ENCODE data around the gene ZNF281. TPM values are rescaled to one million over a fixed set of nuclear protein-coding genes. Genes with fewer than 3 reads are reported as not detected.
A peak's percentile ranks its signal among the peaks of the same experiment; 100 is the strongest.
"Not testable (repeated sequence)": the region's sequence is repeated elsewhere in the genome, so short reads cannot be mapped to it uniquely, and the experiment has no call there.

Gene ZNF281
- polyA plus RNA-seq, 1 donor: 16.5 TPM

DNA sequence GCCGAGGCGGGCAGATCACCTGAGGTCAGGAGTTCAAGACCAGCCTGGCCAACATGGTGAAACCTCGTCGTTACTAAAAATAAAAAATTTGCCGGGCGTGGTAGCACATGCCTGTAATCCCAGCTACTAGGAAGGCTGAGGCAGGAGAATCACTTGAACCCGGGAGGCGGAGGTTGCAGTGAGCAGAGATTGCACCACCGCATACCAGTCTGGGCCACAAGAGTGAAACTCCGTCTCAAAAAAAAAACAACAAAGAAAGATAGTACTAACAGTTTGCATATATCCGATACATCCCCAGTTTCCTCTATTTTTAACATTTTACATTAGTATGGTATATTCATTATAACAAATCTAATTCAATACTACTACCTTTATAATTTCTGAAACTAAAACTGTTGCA is 3.9 kb upstream of the ZNF281 start:
- H3K27ac ChIP-seq (ENCODE audit: low read length); DNase-seq: not testable (repeated sequence)
- 71% methylated on average over 1 of the region's 11 CpGs for WGBS (ENCODE audit: insufficient coverage, low lambda C conversion rate)

GRCh38 chr1:200411406-200412257 is 1.8 kb upstream of the ZNF281 start:
- no CpG with 5 or more reads among the region's 20 CpGs for WGBS (ENCODE audit: insufficient coverage, low lambda C conversion rate)
- DNase-seq: peak; percentile 44 to 76
- peaks cover 22% of the 10 kb centered on the region for H3K4me1 ChIP-seq (ENCODE audit: control insufficient read depth, insufficient read depth, low read length)

More for the DNA sequence above, 3.9 kb upstream of the ZNF281 start:
- H3K4me1 ChIP-seq (ENCODE audit: control insufficient read depth, insufficient read depth, low read length): peaks cover 16% of the 10 kb centered on the region
- H3K27me3 ChIP-seq (ENCODE audit: control insufficient read depth, insufficient read depth, low read length); H3K36me3 ChIP-seq (ENCODE audit: control insufficient read depth, insufficient read depth, low read length); H3K9me3 ChIP-seq (ENCODE audit: control insufficient read depth, low read depth, low read length); H3K4me3 ChIP-seq (ENCODE audit: low read length): not testable (repeated sequence)

GRCh38 chr1:200410566-200410878 is 686 bp upstream of the ZNF281 start:
- Histone ChIP-seq H3K9me3 (ENCODE audit: control insufficient read depth, low read depth, low read length) (no peaks in the 10 kb centered on the region), H3K36me3 (ENCODE audit: control insufficient read depth, insufficient read depth, low read length) (peaks cover 7% of the 10 kb centered on the region), H3K27ac (ENCODE audit: low read length) (peak overlapping the region; percentile 42), H3K4me3 (ENCODE audit: low read length) (peak overlapping the region; percentile 77), H3K4me1 (ENCODE audit: control insufficient read depth, insufficient read depth, low read length) (peaks cover 18% of the 10 kb centered on the region), H3K27me3 (ENCODE audit: control insufficient read depth, insufficient read depth, low read length) (no peaks in the 10 kb centered on the region)
- 0% methylated on average over 2 of the region's 8 CpGs for WGBS (ENCODE audit: insufficient coverage, low lambda C conversion rate)
- DNase-seq: peak; percentile 50 to 69

More at GRCh38 chr1:200411406-200412257, 1.8 kb upstream of the ZNF281 start:
- Histone ChIP-seq H3K9me3 (ENCODE audit: control insufficient read depth, low read depth, low read length) (no peaks in the 10 kb centered on the region), H3K27me3 (ENCODE audit: control insufficient read depth, insufficient read depth, low read length) (no peaks in the 10 kb centered on the region), H3K4me3 (ENCODE audit: low read length) (no peak overlapping the region), H3K36me3 (ENCODE audit: control insufficient read depth, insufficient read depth, low read length) (peaks cover 7% of the 10 kb centered on the region), H3K27ac (ENCODE audit: low read length) (peak overlapping the region; percentile 42)

GRCh38 chr1:200409203-200409760 is 554 bp downstream of the ZNF281 start:
- H3K9me3 ChIP-seq (ENCODE audit: control insufficient read depth, low read depth, low read length): no peaks in the 10 kb centered on the region
- DNase-seq: no peak
- H3K4me3 ChIP-seq (ENCODE audit: low read length): peak overlapping the region; percentile 77
- H3K4me1 ChIP-seq (ENCODE audit: control insufficient read depth, insufficient read depth, low read length): peaks cover 18% of the 10 kb centered on the region
- WGBS (ENCODE audit: insufficient coverage, low lambda C conversion rate): no CpG with 5 or more reads among the region's 41 CpGs
- peaks cover 7% of the 10 kb centered on the region for H3K36me3 ChIP-seq (ENCODE audit: control insufficient read depth, insufficient read depth, low read length)
- peak overlapping the region; percentile 48 for H3K27ac ChIP-seq (ENCODE audit: low read length)
- no peaks in the 10 kb centered on the region for H3K27me3 ChIP-seq (ENCODE audit: control insufficient read depth, insufficient read depth, low read length)

DNA sequence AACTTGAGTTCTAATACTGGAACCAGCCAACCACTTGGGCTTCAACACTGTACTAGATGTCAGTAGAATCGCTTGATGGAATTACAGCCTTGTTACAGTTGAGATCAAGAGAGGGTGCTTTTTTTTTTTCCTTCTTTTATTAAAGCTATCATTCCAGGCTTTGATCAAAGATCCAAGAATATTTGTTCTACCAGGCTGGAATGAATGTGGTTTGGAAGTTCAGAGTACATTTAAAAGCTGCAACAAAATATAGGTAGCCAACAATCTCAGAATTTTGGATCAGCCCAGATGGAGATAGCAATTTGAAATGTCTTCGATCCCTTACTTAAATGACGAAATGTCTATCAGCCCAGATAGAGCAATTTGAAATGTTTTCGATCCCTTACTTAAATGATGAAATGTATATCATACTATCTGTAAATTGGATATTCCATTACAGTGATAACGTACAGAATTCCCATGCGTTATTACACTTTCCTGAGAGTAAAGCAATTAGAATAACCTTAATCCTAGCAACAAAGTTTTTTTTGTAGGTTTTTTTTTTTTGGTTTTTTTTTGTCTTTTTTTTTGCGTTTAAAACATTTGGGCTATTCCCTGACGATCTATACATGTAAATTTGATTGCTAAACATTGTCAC is 3.6 kb downstream of the ZNF281 start:
- DNase-seq: no peak
- H3K4me1 ChIP-seq (ENCODE audit: control insufficient read depth, insufficient read depth, low read length): peaks cover 11% of the 10 kb centered on the region

DNA sequence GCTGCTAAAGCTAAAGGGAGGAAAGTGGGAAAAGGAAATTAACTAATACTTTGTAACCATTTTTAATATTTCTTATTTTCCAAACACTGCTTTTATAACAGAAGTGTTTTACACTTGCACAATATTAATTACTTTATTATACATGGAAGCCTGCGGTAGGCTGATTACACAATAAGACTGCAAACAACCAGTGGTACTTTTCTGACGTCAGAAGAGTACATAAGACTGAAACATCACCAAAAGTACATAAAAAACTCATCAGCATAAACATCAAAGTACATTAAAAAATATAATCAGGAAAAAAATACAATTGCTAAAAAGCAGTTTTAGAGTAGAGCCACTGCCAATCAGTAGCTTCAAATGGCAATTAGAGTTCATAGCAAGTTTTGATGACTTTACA is 4.6 kb downstream of the ZNF281 start:
- WGBS (ENCODE audit: insufficient coverage, low lambda C conversion rate): no CpG with 5 or more reads among the region's 2 CpGs
- Histone ChIP-seq H3K9me3 (ENCODE audit: control insufficient read depth, low read depth, low read length) (no peaks in the 10 kb centered on the region), H3K27ac (ENCODE audit: low read length) (no peak overlapping the region), H3K4me3 (ENCODE audit: low read length) (no peak overlapping the region), H3K36me3 (ENCODE audit: control insufficient read depth, insufficient read depth, low read length) (peaks cover 7% of the 10 kb centered on the region), H3K27me3 (ENCODE audit: control insufficient read depth, insufficient read depth, low read length) (no peaks in the 10 kb centered on the region), H3K4me1 (ENCODE audit: control insufficient read depth, insufficient read depth, low read length) (peaks cover 9% of the 10 kb centered on the region)
- peak; percentile 26 to 52 for DNase-seq

More for the DNA sequence above, 3.6 kb downstream of the ZNF281 start:
- H3K4me3 ChIP-seq (ENCODE audit: low read length): no peak overlapping the region
- H3K27me3 ChIP-seq (ENCODE audit: control insufficient read depth, insufficient read depth, low read length): no peaks in the 10 kb centered on the region
- no peak overlapping the region for H3K27ac ChIP-seq (ENCODE audit: low read length)
- H3K9me3 ChIP-seq (ENCODE audit: control insufficient read depth, low read depth, low read length): no peaks in the 10 kb centered on the region
- peaks cover 7% of the 10 kb centered on the region for H3K36me3 ChIP-seq (ENCODE audit: control insufficient read depth, insufficient read depth, low read length)
- WGBS (ENCODE audit: insufficient coverage, low lambda C conversion rate): 95% methylated on average over 6 of the region's 8 CpGs

GRCh38 chr1:200401708-200402107 is 8.1 kb downstream of the ZNF281 start:
- Histone ChIP-seq H3K4me1 (ENCODE audit: control insufficient read depth, insufficient read depth, low read length) (no peaks in the 10 kb centered on the region), H3K4me3 (ENCODE audit: low read length) (no peak overlapping the region), H3K9me3 (ENCODE audit: control insufficient read depth, low read depth, low read length) (no peaks in the 10 kb centered on the region), H3K27me3 (ENCODE audit: control insufficient read depth, insufficient read depth, low read length) (no peaks in the 10 kb centered on the region), H3K36me3 (ENCODE audit: control insufficient read depth, insufficient read depth, low read length) (no peaks in the 10 kb centered on the region), H3K27ac (ENCODE audit: low read length) (no peak overlapping the region)
- 90% methylated on average over 1 of the region's 1 CpG for WGBS (ENCODE audit: insufficient coverage, low lambda C conversion rate)
- DNase-seq: no peak

DNA sequence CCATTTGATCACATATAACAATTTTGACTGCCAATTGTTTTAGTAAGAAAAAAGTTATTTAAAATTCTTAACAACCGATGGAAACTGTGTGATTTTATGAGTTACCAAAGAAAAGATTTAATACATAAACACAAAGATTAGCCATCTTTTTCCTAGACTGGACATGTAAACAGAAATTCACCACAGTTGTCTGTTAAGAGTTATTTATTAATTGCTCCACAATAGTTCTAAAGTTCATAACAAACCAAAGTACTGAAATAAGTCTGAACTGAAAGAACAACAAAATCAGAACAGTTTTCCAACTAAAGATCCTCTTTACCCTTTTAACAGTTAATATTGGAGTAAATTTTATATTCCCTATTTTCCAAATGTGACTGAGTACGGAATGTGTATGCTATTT is 8.6 kb downstream of the ZNF281 start:
- Histone ChIP-seq H3K4me3 (ENCODE audit: low read length) (no peak overlapping the region), H3K4me1 (ENCODE audit: control insufficient read depth, insufficient read depth, low read length) (no peaks in the 10 kb centered on the region), H3K9me3 (ENCODE audit: control insufficient read depth, low read depth, low read length) (no peaks in the 10 kb centered on the region), H3K27me3 (ENCODE audit: control insufficient read depth, insufficient read depth, low read length) (no peaks in the 10 kb centered on the region), H3K36me3 (ENCODE audit: control insufficient read depth, insufficient read depth, low read length) (no peaks in the 10 kb centered on the region), H3K27ac (ENCODE audit: low read length) (no peak overlapping the region)
- 75% methylated on average over 2 of the region's 2 CpGs for WGBS (ENCODE audit: insufficient coverage, low lambda C conversion rate)
- DNase-seq: no peak

GRCh38 chr1:200400556-200400955 is 9.3 kb downstream of the ZNF281 start:
- Histone ChIP-seq H3K4me3 (ENCODE audit: low read length) (no peak overlapping the region), H3K4me1 (ENCODE audit: control insufficient read depth, insufficient read depth, low read length) (no peaks in the 10 kb centered on the region), H3K9me3 (ENCODE audit: control insufficient read depth, low read depth, low read length) (no peaks in the 10 kb centered on the region), H3K27ac (ENCODE audit: low read length) (no peak overlapping the region), H3K36me3 (ENCODE audit: control insufficient read depth, insufficient read depth, low read length) (no peaks in the 10 kb centered on the region), H3K27me3 (ENCODE audit: control insufficient read depth, insufficient read depth, low read length) (no peaks in the 10 kb centered on the region)
- no peak for DNase-seq
- 86% methylated on average over 1 of the region's 2 CpGs for WGBS (ENCODE audit: insufficient coverage, low lambda C conversion rate)

DNA sequence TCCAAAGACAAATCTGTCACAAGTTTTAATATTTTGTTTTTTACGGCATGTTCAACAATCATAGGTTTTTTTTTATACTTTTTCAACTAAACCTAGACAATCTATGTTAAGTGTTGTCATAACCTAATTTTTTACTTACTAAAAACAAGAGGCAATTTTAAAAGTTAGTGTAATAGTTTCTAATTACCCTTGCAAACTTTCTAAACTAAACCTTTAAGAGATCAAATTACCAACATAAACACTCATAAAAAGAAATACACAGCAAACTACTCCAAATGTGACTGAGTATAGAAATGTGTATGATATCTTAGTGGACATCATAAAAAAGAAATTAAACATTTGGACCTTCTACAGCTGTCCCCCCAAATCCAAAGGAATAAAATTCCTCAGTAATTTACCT is 10.0 kb downstream of the ZNF281 start:
- WGBS (ENCODE audit: insufficient coverage, low lambda C conversion rate): no CpG with 5 or more reads among the region's 1 CpG
- Histone ChIP-seq H3K9me3 (ENCODE audit: control insufficient read depth, low read depth, low read length) (no peaks in the 10 kb centered on the region), H3K27me3 (ENCODE audit: control insufficient read depth, insufficient read depth, low read length) (no peaks in the 10 kb centered on the region), H3K36me3 (ENCODE audit: control insufficient read depth, insufficient read depth, low read length) (no peaks in the 10 kb centered on the region), H3K4me1 (ENCODE audit: control insufficient read depth, insufficient read depth, low read length) (no peaks in the 10 kb centered on the region), H3K4me3 (ENCODE audit: low read length) (no peak overlapping the region), H3K27ac (ENCODE audit: low read length) (no peak overlapping the region)
- DNase-seq: no peak
